Activated CD8-positive, alpha-beta T cell treated with anti-CD3 and anti-CD28 coated beads for 36 hours (primary cell): ENCODE measurements around the gene TNP1. TPM values are rescaled to one million over a fixed set of nuclear protein-coding genes. Genes with fewer than 3 reads are reported as not detected.

ENCODE experiments used
- ATAC-seq: fragments of 200-7000 bp; cut with Tn5 transposase; one replicate; pipeline ENCODE4 v1.10.0; 2021; ENCODE audit warnings: mild to moderate bottlenecking, moderate library complexity
- CTCF ChIA-PET: fragments of 350-600 bp; sonication (Branson Sonifier 250); formaldehyde crosslinking; loops from one replicate; lab custom pipeline; 2021; ENCODE audit warnings: antibody characterized with exemption; lab: Charles Lee
- POLR2A ChIA-PET: fragments of 350-600 bp; sonication (Branson Sonifier 250); formaldehyde crosslinking; loops from one replicate; lab custom pipeline; 2021; ENCODE audit warnings: antibody characterized with exemption; lab: Charles Lee
- DNase-seq: peaks from one replicate; pipeline ENCODE4 v3.0.0-alpha.2; 2020
- H3K27ac Mint-ChIP-seq: one replicate; pipeline ENCODE4 v1.8.0; 2021; ENCODE audit warnings: mild to moderate bottlenecking, mixed read lengths
- H3K27me3 Mint-ChIP-seq: one replicate; pipeline ENCODE4 v1.8.0; 2021; ENCODE audit warnings: mixed read lengths
- H3K36me3 Mint-ChIP-seq: one replicate; pipeline ENCODE4 v1.8.0; 2021; ENCODE audit warnings: low read depth, mixed read lengths
- H3K4me1 Mint-ChIP-seq: one replicate; pipeline ENCODE4 v1.8.0; 2021; ENCODE audit warnings: low read depth, mixed read lengths
- H3K4me3 Mint-ChIP-seq: one replicate; pipeline ENCODE4 v1.8.0; 2021; ENCODE audit warnings: mild to moderate bottlenecking, moderate library complexity, mixed read lengths
- H3K9me3 Mint-ChIP-seq: one replicate; pipeline ENCODE4 v1.8.0; 2021; ENCODE audit warnings: mixed read lengths
- CTCF ChIP-seq: fragments of 200-600 bp; IDR thresholded peaks from one replicate; pipeline ENCODE4 v1.8.0; 2022; ENCODE audit warnings: antibody characterized with exemption, mild to moderate bottlenecking
- intact Hi-C: fragments of 100-400 bp; cut with micrococcal nuclease; formaldehyde crosslinking; loops from one replicate; pipeline ENCODE4 v1.10.0; 2022
- total RNA-seq, 2 experiments: library from RNA; stranded (reverse); gene quantifications; one replicate each; pipeline ENCODE4 v1.2.3, GENCODE V29; 2021

TNP1 gene
- total RNA-seq, 2 experiments from 2014 or later: not detected

GRCh38 chr2:216877085-216877484, 17.2 kb upstream of the TNP1 start:
- TF ChIP-seq CTCF: no peak
- Mint-ChIP-seq H3K4me1 (peaks cover 15% of the 10 kb centered on the region), H3K27ac (no peak overlapping the region), H3K4me3 (no peak overlapping the region), H3K36me3 (no peaks in the 10 kb centered on the region), H3K27me3 (no peaks in the 10 kb centered on the region), H3K9me3 (no peaks in the 10 kb centered on the region)
- ATAC-seq: no peak
- CTCF ChIA-PET: no interaction called here
- intact Hi-C loops: no loop called here
- DNase-seq: no peak
- POLR2A ChIA-PET: no interaction called here

- no peak overlapping the region for H3K4me3 Mint-ChIP-seq
- H3K27ac Mint-ChIP-seq: no peak overlapping the region
- no peak for TF ChIP-seq CTCF
- H3K27me3 Mint-ChIP-seq: no peaks in the 10 kb centered on the region
- peaks cover 13% of the 10 kb centered on the region for H3K4me1 Mint-ChIP-seq
- intact Hi-C loops: no loop called here
- POLR2A ChIA-PET: no interaction called here
- no peak for ATAC-seq
- DNase-seq: no peak
- CTCF ChIA-PET: no interaction called here
- no peaks in the 10 kb centered on the region for H3K9me3 Mint-ChIP-seq
- no peaks in the 10 kb centered on the region for H3K36me3 Mint-ChIP-seq
These were observed 16.0 kb upstream of the TNP1 start for GRCh38 chr2:216875862-216876261.

GRCh38 chr2:216873573-216873972, 13.7 kb upstream of the TNP1 start:
- CTCF ChIA-PET: no interaction called here
- no peak for ATAC-seq
- no peaks in the 10 kb centered on the region for H3K36me3 Mint-ChIP-seq
- H3K4me3 Mint-ChIP-seq: no peak overlapping the region
- no peak for DNase-seq
- no peak for TF ChIP-seq CTCF
- no peak overlapping the region for H3K27ac Mint-ChIP-seq
- H3K27me3 Mint-ChIP-seq: no peaks in the 10 kb centered on the region
- POLR2A ChIA-PET: no interaction called here
- intact Hi-C loops: no loop called here
- no peaks in the 10 kb centered on the region for H3K9me3 Mint-ChIP-seq
- H3K4me1 Mint-ChIP-seq: no peaks in the 10 kb centered on the region

- intact Hi-C loops: no loop called here
- CTCF ChIA-PET: no interaction called here
- Mint-ChIP-seq H3K27me3 (no peaks in the 10 kb centered on the region), H3K4me3 (no peak overlapping the region), H3K36me3 (no peaks in the 10 kb centered on the region), H3K9me3 (no peaks in the 10 kb centered on the region), H3K4me1 (no peaks in the 10 kb centered on the region), H3K27ac (no peak overlapping the region)
- POLR2A ChIA-PET: interaction anchor here (0.8 kb wide), 1 partner anchor 15 kb away, joined by 4 read pairs; no protein-coding TSS in a partner anchor
- ATAC-seq (no peak), DNase-seq (no peak)
- no peak for TF ChIP-seq CTCF
These were observed 12.8 kb upstream of the TNP1 start for GRCh38 chr2:216872624-216873023.

GRCh38 chr2:216872040-216872439, 12.2 kb upstream of the TNP1 start:
- TF ChIP-seq CTCF: no peak
- POLR2A ChIA-PET: interaction anchor here (0.5 to 0.8 kb wide), 2 partner anchors 15 to 343 kb away, joined by 4 read pairs; no protein-coding TSS in a partner anchor
- CTCF ChIA-PET: no interaction called here
- Mint-ChIP-seq H3K27me3 (no peaks in the 10 kb centered on the region), H3K4me1 (peaks cover under 1% of the 10 kb centered on the region), H3K36me3 (no peaks in the 10 kb centered on the region), H3K9me3 (no peaks in the 10 kb centered on the region), H3K27ac (no peak overlapping the region), H3K4me3 (no peak overlapping the region)
- intact Hi-C loops: no loop called here
- DNase-seq (no peak), ATAC-seq (no peak)
